Spleen (tissue), 7 donors: Measurements from ENCODE around the gene SERPINA3.
"Not testable (repeated sequence)": the region's sequence is repeated elsewhere in the genome, so short reads cannot be mapped to it uniquely, and the experiment has no call there.

Source experiments
- POLR2A ChIP-seq, 3 donors: fragments of 450-650 bp; IDR thresholded peaks; one replicate each; pipeline ENCODE4 v1.5.1; 2017; ENCODE audit warnings: antibody characterized with exemption in 3 of 3, mild to moderate bottlenecking in 1 of 3
- POLR2AphosphoS5 ChIP-seq, 3 donors: sonication (generic); formaldehyde crosslinking; IDR thresholded peaks; one replicate each; pipeline ENCODE4 v1.5.1; 2017; ENCODE audit warnings: antibody characterized with exemption in 3 of 3
- TF ChIP-seq, protein P1 (sequence below), 11 experiments: fragments of 200-600 bp in 7 of 11; fragments of 450-650 bp in 4 of 11; sonication (generic) in 4 of 11; IDR thresholded peaks in 8 of 11; conservative IDR thresholded peaks in 3 of 11; 1 replicate in 7 of 11; 2 replicates in 4 of 11; pipeline versions ENCODE4 v1.4.0 to v1.8.0; 2016 to 2021; ENCODE audit warnings: antibody characterized with exemption in 11 of 11, inconsistent platforms in 4 of 11, mild to moderate bottlenecking in 1 of 11
- donor health status: DM: no; HTN: no; CAD: no; lungs with moderate emphysema.
- donor health status: DM: no; HTN: no; CAD: no.
- donor health status: DM: no; HTN: no; CAD: no.

DNA sequence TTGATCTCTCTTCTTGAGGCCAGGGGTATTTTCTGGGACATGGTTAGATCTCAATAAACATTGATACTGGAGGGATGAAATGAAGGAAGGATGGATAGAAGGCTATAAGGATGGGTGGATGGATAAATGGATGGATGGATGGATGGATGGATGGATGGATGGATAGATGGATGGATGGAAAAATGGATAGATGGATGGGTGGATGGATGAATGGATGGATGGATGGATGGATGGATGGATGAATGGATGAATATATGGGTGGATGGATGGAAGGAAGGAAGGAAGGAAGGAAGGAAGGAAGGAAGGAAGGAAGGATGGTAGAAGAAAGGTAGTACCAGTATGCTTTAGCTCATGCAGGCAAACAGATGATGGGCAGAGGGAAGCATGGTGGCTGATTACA, 34.7 kb upstream of the SERPINA3 start:
- not testable (repeated sequence) for TF ChIP-seq POLR2A, POLR2AphosphoS5 (IDR thresholded peaks at IDR 0.05)
- TF ChIP-seq, protein P1, sequence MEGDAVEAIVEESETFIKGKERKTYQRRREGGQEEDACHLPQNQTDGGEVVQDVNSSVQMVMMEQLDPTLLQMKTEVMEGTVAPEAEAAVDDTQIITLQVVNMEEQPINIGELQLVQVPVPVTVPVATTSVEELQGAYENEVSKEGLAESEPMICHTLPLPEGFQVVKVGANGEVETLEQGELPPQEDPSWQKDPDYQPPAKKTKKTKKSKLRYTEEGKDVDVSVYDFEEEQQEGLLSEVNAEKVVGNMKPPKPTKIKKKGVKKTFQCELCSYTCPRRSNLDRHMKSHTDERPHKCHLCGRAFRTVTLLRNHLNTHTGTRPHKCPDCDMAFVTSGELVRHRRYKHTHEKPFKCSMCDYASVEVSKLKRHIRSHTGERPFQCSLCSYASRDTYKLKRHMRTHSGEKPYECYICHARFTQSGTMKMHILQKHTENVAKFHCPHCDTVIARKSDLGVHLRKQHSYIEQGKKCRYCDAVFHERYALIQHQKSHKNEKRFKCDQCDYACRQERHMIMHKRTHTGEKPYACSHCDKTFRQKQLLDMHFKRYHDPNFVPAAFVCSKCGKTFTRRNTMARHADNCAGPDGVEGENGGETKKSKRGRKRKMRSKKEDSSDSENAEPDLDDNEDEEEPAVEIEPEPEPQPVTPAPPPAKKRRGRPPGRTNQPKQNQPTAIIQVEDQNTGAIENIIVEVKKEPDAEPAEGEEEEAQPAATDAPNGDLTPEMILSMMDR (IDR thresholded peaks at IDR 0.05 in 8 of 11, conservative IDR thresholded peaks at IDR 0.05 in 3 of 11): not testable (repeated sequence)
